DOHH2 (cell line): ENCODE measurements around the gene SEM1.

ENCODE experiments used
- EZH2phosphoT487 ChIP-seq: fragments of 200-600 bp; sonication (generic); IDR thresholded peaks from 2 replicates; pipeline ENCODE4 v1.6.1; 2017; ENCODE audit warnings: borderline replicate concordance, mild to moderate bottlenecking, antibody characterized with exemption, low read length, moderate library complexity, mixed read lengths
- TF ChIP-seq, protein P1 (sequence below): fragments of 200-600 bp; sonication (generic); IDR thresholded peaks from one replicate; pipeline ENCODE4 v1.5.1; 2014; ENCODE audit warnings: antibody characterized with exemption, mild to moderate bottlenecking, low read depth, low read length; ENCODE audit not compliant: poor library complexity, severe bottlenecking

DNA sequence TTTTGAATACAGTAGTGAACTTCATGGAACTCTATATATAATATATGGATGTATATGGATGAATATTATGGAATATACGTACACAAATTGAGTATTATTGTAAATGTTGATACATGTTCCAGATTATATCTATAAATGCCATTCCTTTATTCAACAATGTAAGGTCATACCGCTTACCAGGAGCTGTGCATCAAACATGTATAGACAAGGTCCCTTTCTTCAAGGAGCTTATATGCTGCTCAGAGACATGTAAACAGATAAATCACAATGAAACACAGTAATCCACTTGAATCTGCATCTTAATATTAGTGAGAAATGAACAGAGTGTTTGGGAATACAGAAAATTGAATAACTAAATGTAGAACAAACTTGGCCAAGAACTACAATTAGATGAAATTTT lies 898 bp upstream of the SEM1 start:
- TF ChIP-seq, protein P1, sequence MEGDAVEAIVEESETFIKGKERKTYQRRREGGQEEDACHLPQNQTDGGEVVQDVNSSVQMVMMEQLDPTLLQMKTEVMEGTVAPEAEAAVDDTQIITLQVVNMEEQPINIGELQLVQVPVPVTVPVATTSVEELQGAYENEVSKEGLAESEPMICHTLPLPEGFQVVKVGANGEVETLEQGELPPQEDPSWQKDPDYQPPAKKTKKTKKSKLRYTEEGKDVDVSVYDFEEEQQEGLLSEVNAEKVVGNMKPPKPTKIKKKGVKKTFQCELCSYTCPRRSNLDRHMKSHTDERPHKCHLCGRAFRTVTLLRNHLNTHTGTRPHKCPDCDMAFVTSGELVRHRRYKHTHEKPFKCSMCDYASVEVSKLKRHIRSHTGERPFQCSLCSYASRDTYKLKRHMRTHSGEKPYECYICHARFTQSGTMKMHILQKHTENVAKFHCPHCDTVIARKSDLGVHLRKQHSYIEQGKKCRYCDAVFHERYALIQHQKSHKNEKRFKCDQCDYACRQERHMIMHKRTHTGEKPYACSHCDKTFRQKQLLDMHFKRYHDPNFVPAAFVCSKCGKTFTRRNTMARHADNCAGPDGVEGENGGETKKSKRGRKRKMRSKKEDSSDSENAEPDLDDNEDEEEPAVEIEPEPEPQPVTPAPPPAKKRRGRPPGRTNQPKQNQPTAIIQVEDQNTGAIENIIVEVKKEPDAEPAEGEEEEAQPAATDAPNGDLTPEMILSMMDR, result no peak
- TF ChIP-seq EZH2phosphoT487, result no peak
